Neural crest cell (in vitro differentiated cells): Measurements from ENCODE around the gene UGT1A10. TPM values are rescaled to one million over a fixed set of nuclear protein-coding genes. Genes with fewer than 3 reads are reported as not detected.
"Not testable (repeated sequence)": the region's sequence is repeated elsewhere in the genome, so short reads cannot be mapped to it uniquely, and the experiment has no call there.

Experiments used
- DNase-seq: peaks from one replicate; pipeline ENCODE4 v3.0.0; 2021; ENCODE audit warnings: low read depth, mixed read lengths, low spot score
- H3K27ac Mint-ChIP-seq: one replicate; pipeline ENCODE4 v1.8.0; 2021; ENCODE audit warnings: mild to moderate bottlenecking, mixed read lengths; ENCODE audit not compliant: unreplicated experiment
- H3K27me3 Mint-ChIP-seq: 2 replicates; pipeline ENCODE4 v1.8.0; 2021; ENCODE audit warnings: low read depth, mild to moderate bottlenecking, mixed read lengths
- H3K36me3 Mint-ChIP-seq: 2 replicates; pipeline ENCODE4 v1.8.0; 2021; ENCODE audit warnings: low read depth, mild to moderate bottlenecking, mixed read lengths
- H3K4me1 Mint-ChIP-seq: 2 replicates; pipeline ENCODE4 v1.8.0; 2021; ENCODE audit warnings: mixed read lengths
- H3K4me3 Mint-ChIP-seq: one replicate; pipeline ENCODE4 v1.8.0; 2021; ENCODE audit warnings: mild to moderate bottlenecking, mixed read lengths
- H3K9me3 Mint-ChIP-seq: 2 replicates; pipeline ENCODE4 v1.8.0; 2021; ENCODE audit warnings: mixed read lengths
- total RNA-seq: library from RNA; stranded (reverse); gene quantifications from 2 replicates; pipeline ENCODE4 v1.2.1, GENCODE V29; 2021
- TF ChIP-seq, protein P1 (sequence below): fragments of 200-600 bp; sonication (generic); conservative IDR thresholded peaks from 2 replicates; pipeline ENCODE4 v1.5.0; 2021; ENCODE audit warnings: antibody characterized with exemption, mild to moderate bottlenecking

Gene UGT1A10
- total RNA-seq, 1 donor from 2014 or later: not detected

- Mint-ChIP-seq H3K4me1 (no peaks in the 10 kb centered on the region), H3K27me3 (peaks cover 10% of the 10 kb centered on the region), H3K9me3 (no peaks in the 10 kb centered on the region), H3K36me3 (no peaks in the 10 kb centered on the region), H3K27ac (no peak within 1 kb of the TSS), H3K4me3 (no peak within 1 kb of the TSS)
- TF ChIP-seq, protein P1, sequence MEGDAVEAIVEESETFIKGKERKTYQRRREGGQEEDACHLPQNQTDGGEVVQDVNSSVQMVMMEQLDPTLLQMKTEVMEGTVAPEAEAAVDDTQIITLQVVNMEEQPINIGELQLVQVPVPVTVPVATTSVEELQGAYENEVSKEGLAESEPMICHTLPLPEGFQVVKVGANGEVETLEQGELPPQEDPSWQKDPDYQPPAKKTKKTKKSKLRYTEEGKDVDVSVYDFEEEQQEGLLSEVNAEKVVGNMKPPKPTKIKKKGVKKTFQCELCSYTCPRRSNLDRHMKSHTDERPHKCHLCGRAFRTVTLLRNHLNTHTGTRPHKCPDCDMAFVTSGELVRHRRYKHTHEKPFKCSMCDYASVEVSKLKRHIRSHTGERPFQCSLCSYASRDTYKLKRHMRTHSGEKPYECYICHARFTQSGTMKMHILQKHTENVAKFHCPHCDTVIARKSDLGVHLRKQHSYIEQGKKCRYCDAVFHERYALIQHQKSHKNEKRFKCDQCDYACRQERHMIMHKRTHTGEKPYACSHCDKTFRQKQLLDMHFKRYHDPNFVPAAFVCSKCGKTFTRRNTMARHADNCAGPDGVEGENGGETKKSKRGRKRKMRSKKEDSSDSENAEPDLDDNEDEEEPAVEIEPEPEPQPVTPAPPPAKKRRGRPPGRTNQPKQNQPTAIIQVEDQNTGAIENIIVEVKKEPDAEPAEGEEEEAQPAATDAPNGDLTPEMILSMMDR: no peak
- DNase-seq: no peak
Observed at GRCh38 chr2:233712611-233713261, 76.5 kb downstream of the UGT1A10 start, which contains the start of gene UGT1A5. UGT1A5 (plus strand) TSS chr2:233712907; CDS start chr2:233712992, 85 bp downstream.

GRCh38 chr2:233713262-233713615 lies 77.0 kb downstream of the UGT1A10 start:
- no peak for DNase-seq
- Mint-ChIP-seq H3K36me3 (no peaks in the 10 kb centered on the region), H3K4me1 (no peaks in the 10 kb centered on the region), H3K27ac (no peak overlapping the region), H3K27me3 (peaks cover 10% of the 10 kb centered on the region), H3K9me3 (no peaks in the 10 kb centered on the region), H3K4me3 (no peak overlapping the region)
- TF ChIP-seq, protein P1: no peak

GRCh38 chr2:233714121-233714520 lies 77.9 kb downstream of the UGT1A10 start:
- no peaks in the 10 kb centered on the region for H3K36me3 Mint-ChIP-seq
- no peaks in the 10 kb centered on the region for H3K4me1 Mint-ChIP-seq
- no peak for DNase-seq
- peaks cover 10% of the 10 kb centered on the region for H3K27me3 Mint-ChIP-seq
- TF ChIP-seq, protein P1: no peak
- no peak overlapping the region for H3K27ac Mint-ChIP-seq
- H3K9me3 Mint-ChIP-seq: no peaks in the 10 kb centered on the region
- no peak overlapping the region for H3K4me3 Mint-ChIP-seq

GRCh38 chr2:233718552-233718951 lies 82.3 kb downstream of the UGT1A10 start, which contains the start of gene UGT1A4:
UGT1A4 (plus strand) TSS chr2:233718736; CDS start chr2:233718821, 85 bp downstream.
- H3K27ac Mint-ChIP-seq: no peak within 1 kb of the TSS
- H3K27me3 Mint-ChIP-seq: peaks cover 7% of the 10 kb centered on the region
- H3K4me1 Mint-ChIP-seq: no peaks in the 10 kb centered on the region
- peaks cover 4% of the 10 kb centered on the region for H3K36me3 Mint-ChIP-seq
- H3K4me3 Mint-ChIP-seq: no peak within 1 kb of the TSS
- DNase-seq: no peak
- TF ChIP-seq, protein P1: no peak
- peaks cover 6% of the 10 kb centered on the region for H3K9me3 Mint-ChIP-seq

GRCh38 chr2:233728723-233729301 lies 92.6 kb downstream of the UGT1A10 start, which contains the start of gene UGT1A3:
UGT1A3 (plus strand) TSS chr2:233729042; CDS start chr2:233729127, 85 bp downstream.
- TF ChIP-seq, protein P1: no peak
- no peak for DNase-seq

GRCh38 chr2:233736868-233737653 lies 100.8 kb downstream of the UGT1A10 start:
- DNase-seq, H3K27ac Mint-ChIP-seq, H3K36me3 Mint-ChIP-seq, H3K27me3 Mint-ChIP-seq, H3K4me3 Mint-ChIP-seq, H3K4me1 Mint-ChIP-seq: not testable (repeated sequence)
- peaks cover 11% of the 10 kb centered on the region for H3K9me3 Mint-ChIP-seq

More at GRCh38 chr2:233728723-233729301, 92.6 kb downstream of the UGT1A10 start, which contains the start of gene UGT1A3:
- Mint-ChIP-seq H3K4me1 (no peaks in the 10 kb centered on the region), H3K27ac (no peak within 1 kb of the TSS), H3K4me3 (no peak within 1 kb of the TSS), H3K27me3 (peaks cover 3% of the 10 kb centered on the region), H3K9me3 (peaks cover 16% of the 10 kb centered on the region), H3K36me3 (peaks cover 3% of the 10 kb centered on the region)
